GM12878 (cell line): ENCODE results near the gene RAP1GAP. TPM values are rescaled to one million over a fixed set of nuclear protein-coding genes. Genes with fewer than 3 reads are reported as not detected.

Experiments
- ATAC-seq: fragments of 200-7000 bp; cut with Tn5 transposase; 3 replicates; pipeline ENCODE4 v1.9.1; 2020; ENCODE audit warnings: mild to moderate bottlenecking, moderate library complexity
- BruUV-seq: library from RNA; stranded (reverse); fragments of 400-500 nt; replicated peaks from 2 replicates; lab custom pipeline; 2021; lab: Mats Ljungman, UMichigan
- CTCF ChIA-PET: fragments of 300-600 bp; sonication (Branson Sonifier 250); formaldehyde crosslinking; extraction: SDS; loops from one replicate; lab custom pipeline; 2021; ENCODE audit warnings: inconsistent platforms; lab: Yijun Ruan, JAX
- POLR2A ChIA-PET: fragments of 350-600 bp; formaldehyde crosslinking; extraction: SDS; loops from one replicate; lab custom pipeline; 2021; ENCODE audit warnings: inconsistent platforms; lab: Charles Lee
- RAD21 ChIA-PET: fragments of 300-600 bp; sonication (Branson Sonifier 250); formaldehyde crosslinking; loops from one replicate; lab custom pipeline; 2023; ENCODE audit warnings: antibody characterized with exemption; ENCODE audit not compliant: unreplicated experiment; lab: Charles Lee
- SMC1A ChIA-PET: fragments of 300-600 bp; sonication (Branson Sonifier 250); formaldehyde crosslinking; loops from one replicate; lab custom pipeline; 2023; ENCODE audit not compliant: unreplicated experiment, uncharacterized antibody; lab: Charles Lee
- DNase-seq: peaks from one replicate; pipeline ENCODE4 v3.0.0-alpha.2; 2011; ENCODE audit warnings: low read depth, low spot score
- FAIRE-seq: peaks from 3 replicates; lab custom pipeline; 2011; peaks lifted over from hg19 to GRCh38; lab: Jason Lieb, UNC
- H2AFZ ChIP-seq: 2 replicates; pipeline ENCODE4 v1.6.0; 2011; ENCODE audit warnings: low read depth, low read length, control low read depth; ENCODE audit not compliant: control insufficient read depth
- H3K27ac ChIP-seq: 2 replicates; pipeline ENCODE4 v1.5.1; 2011; ENCODE audit warnings: control low read depth; ENCODE audit not compliant: control insufficient read depth, insufficient read depth
- H3K27me3 ChIP-seq, 2 experiments: replicated peaks in 1 of 2; 2 replicates each; pipeline versions ENCODE4 v1.6.0 to v1.6.1; 2011; ENCODE audit warnings: low read length in 1 of 2; ENCODE audit not compliant: control insufficient read depth in 2 of 2, insufficient read depth in 2 of 2
- H3K36me3 ChIP-seq, 2 experiments: 2 replicates each; pipeline ENCODE4 v1.5.1; 2011; ENCODE audit warnings: low read length in 1 of 2; ENCODE audit not compliant: control insufficient read depth in 2 of 2, insufficient read depth in 2 of 2
- H3K4me1 ChIP-seq: 2 replicates; pipeline ENCODE4 v1.6.1; 2011; ENCODE audit warnings: mild to moderate bottlenecking, low read length, moderate library complexity, mixed read lengths; ENCODE audit not compliant: control insufficient read depth, insufficient read depth
- H3K4me2 ChIP-seq: 2 replicates; pipeline ENCODE4 v1.6.0; 2011; ENCODE audit warnings: control low read depth; ENCODE audit not compliant: control insufficient read depth, insufficient read depth
- H3K4me3 ChIP-seq: fragments of 200-600 bp; sonication (generic); 2 replicates; pipeline ENCODE4 v1.5.1; 2016
- H3K79me2 ChIP-seq: 2 replicates; pipeline ENCODE4 v1.6.0; 2011; ENCODE audit warnings: low read length; ENCODE audit not compliant: control insufficient read depth, insufficient read depth
- H3K9ac ChIP-seq: 2 replicates; pipeline ENCODE4 v1.8.0; 2011; ENCODE audit warnings: low read length, control low read depth, mixed read lengths; ENCODE audit not compliant: control insufficient read depth, insufficient read depth
- H3K9me3 ChIP-seq: replicated peaks from 3 replicates; pipeline ENCODE4 v1.5.1; 2011; ENCODE audit warnings: mild to moderate bottlenecking, low read length; ENCODE audit not compliant: control insufficient read depth, insufficient read depth
- H4K20me1 ChIP-seq: 2 replicates; pipeline ENCODE4 v1.6.0; 2011; ENCODE audit not compliant: control insufficient read depth, insufficient read depth
- CEBPB ChIP-seq, 2 experiments: fragments of 150-350 bp in 1 of 2; IDR thresholded peaks; 2 replicates each; pipeline ENCODE4 v1.6.1; 2012 to 2014; ENCODE audit warnings: low read depth in 2 of 2, low read length in 2 of 2, borderline replicate concordance in 1 of 2, inconsistent platforms in 1 of 2
- EGR1 ChIP-seq, 2 experiments: IDR thresholded peaks; 1 replicate in 1 of 2; 2 replicates in 1 of 2; pipeline ENCODE4 v1.6.1; 2011 to 2012; ENCODE audit warnings: low read depth in 2 of 2, low read length in 2 of 2, borderline replicate concordance in 1 of 2, mild to moderate bottlenecking in 1 of 2, moderate library complexity in 1 of 2
- ESRRA ChIP-seq: IDR thresholded peaks from 2 replicates; pipeline ENCODE4 v1.6.1; 2012; ENCODE audit warnings: mild to moderate bottlenecking, low read length, improper control_type of control experiment
- IKZF2 ChIP-seq, 2 experiments: fragments of 450-650 bp; IDR thresholded peaks; 2 replicates each; pipeline ENCODE4 v1.6.1; 2017; ENCODE audit warnings: mild to moderate bottlenecking in 2 of 2, moderate library complexity in 2 of 2
- MTA3 ChIP-seq: IDR thresholded peaks from 2 replicates; pipeline ENCODE4 v1.6.1; 2012; ENCODE audit warnings: low read length, inconsistent platforms, borderline replicate concordance
- NFIC ChIP-seq: IDR thresholded peaks from 2 replicates; pipeline ENCODE4 v1.6.1; 2012; ENCODE audit warnings: low read depth, mild to moderate bottlenecking, inconsistent platforms, low read length, moderate library complexity
- RAD21 ChIP-seq: IDR thresholded peaks from 2 replicates; pipeline ENCODE4 v1.6.1; 2011; ENCODE audit warnings: mild to moderate bottlenecking, low read depth, low read length, moderate library complexity; ENCODE audit not compliant: insufficient read depth
- SIN3A ChIP-seq: IDR thresholded peaks from 2 replicates; pipeline ENCODE4 v1.6.1; 2012; ENCODE audit warnings: low read depth, low read length, improper control_type of control experiment
- SMC3 ChIP-seq: IDR thresholded peaks from 2 replicates; pipeline ENCODE4 v1.6.1; 2011; ENCODE audit warnings: low read length, improper control_type of control experiment, borderline replicate concordance
- STAT1 ChIP-seq: fragments of 450-650 bp; conservative IDR thresholded peaks from 2 replicates; pipeline ENCODE4 v1.6.1; 2014; ENCODE audit warnings: antibody characterized with exemption, mild to moderate bottlenecking
- TBL1XR1 ChIP-seq: IDR thresholded peaks from 2 replicates; pipeline ENCODE4 v1.6.1; 2012; ENCODE audit warnings: low read depth, low read length, improper control_type of control experiment
- TCF3 ChIP-seq: IDR thresholded peaks from 2 replicates; pipeline ENCODE4 v1.6.1; 2012; ENCODE audit warnings: low read depth, mild to moderate bottlenecking, low read length, borderline replicate concordance; ENCODE audit not compliant: insufficient read depth
- ZNF217 ChIP-seq: fragments of 450-650 bp; IDR thresholded peaks from 2 replicates; pipeline ENCODE4 v1.6.1; 2017; ENCODE audit warnings: antibody characterized with exemption, mild to moderate bottlenecking
- ZNF384 ChIP-seq: IDR thresholded peaks from 2 replicates; pipeline ENCODE4 v1.6.1; 2012; ENCODE audit warnings: low read depth, mild to moderate bottlenecking, low read length, improper control_type of control experiment, borderline replicate concordance
- WGBS: methylation state at CpG from one replicate; pipeline ENCODE4 v1.1.6; 2016; ENCODE audit warnings: low lambda C conversion rate; ENCODE audit not compliant: insufficient replicate concordance, insufficient coverage; ENCODE audit errors: missing lambda C conversion rate; 5-methylcytosine and 5-hydroxymethylcytosine counted together
- in situ Hi-C: fragments of 300-500 bp; cut with MboI; formaldehyde crosslinking; loops from 9 replicates; pipeline ENCODE4 v1.14.3; 2018; ENCODE audit warnings: mixed read lengths
- intact Hi-C: fragments of 100-400 bp; cut with micrococcal nuclease; formaldehyde crosslinking; loops from one replicate; pipeline ENCODE4 v1.14.2; 2022; ENCODE audit not compliant: unreplicated experiment
- polyA plus RNA-seq, 11 experiments: library from polyadenylated mRNA; depleted of rRNA in 4 of 11; unstranded in 6 of 11; stranded (reverse) in 5 of 11; fragments of >200 nt; fragmentation: Nextera tagmentation in 4 of 11; fragmentation: Illumina TruSeq in 1 of 11; extraction: Ambion mirVana in 4 of 11; extraction: Trizol in 1 of 11; gene quantifications; 1 replicate in 1 of 11; 2 replicates in 10 of 11; pipeline versions ENCODE4 v1.2.1 to v1.2.3, GENCODE V29; 2011 to 2016; ENCODE audit warnings: inconsistent platforms in 2 of 11, missing spikeins in 2 of 11, low read depth in 1 of 11
- total RNA-seq, 4 experiments: library from RNA; depleted of rRNA in 3 of 4; stranded (reverse); fragments of >200 nt in 3 of 4; fragmentation: Illumina TruSeq in 1 of 4; extraction: Trizol in 1 of 4; gene quantifications; 2 replicates each; pipeline versions ENCODE4 v1.2.1 to v1.2.3, GENCODE V29; 2013 to 2021
- TF ChIP-seq, protein P1 (sequence below): IDR thresholded peaks from 2 replicates; pipeline ENCODE4 v1.6.1; 2011; ENCODE audit warnings: borderline replicate concordance, low read depth, mild to moderate bottlenecking, moderate library complexity, low read length; ENCODE audit not compliant: insufficient read depth, poor library complexity, severe bottlenecking
- TF ChIP-seq, protein P2 (sequence below): IDR thresholded peaks from 2 replicates; pipeline ENCODE4 v1.6.1; 2011; ENCODE audit warnings: low read depth, low read length, improper control_type of control experiment, borderline replicate concordance
- TF ChIP-seq, protein P3 (sequence below): IDR thresholded peaks from 2 replicates; pipeline ENCODE4 v1.6.1; 2012; ENCODE audit warnings: low read depth, low read length, improper control_type of control experiment
- TF ChIP-seq, protein P4 (sequence below): fragments of 450-650 bp; IDR thresholded peaks from 2 replicates; pipeline ENCODE4 v1.6.1; 2016; ENCODE audit warnings: mild to moderate bottlenecking

The RAP1GAP gene
- total and polyA plus RNA-seq, 10 of the 15 experiments (the other 5 are each of a cell fraction or from before 2014, with no cell fraction given): 0.04 to 0.96 (median 0.09) TPM; not detected in 3

DNA sequence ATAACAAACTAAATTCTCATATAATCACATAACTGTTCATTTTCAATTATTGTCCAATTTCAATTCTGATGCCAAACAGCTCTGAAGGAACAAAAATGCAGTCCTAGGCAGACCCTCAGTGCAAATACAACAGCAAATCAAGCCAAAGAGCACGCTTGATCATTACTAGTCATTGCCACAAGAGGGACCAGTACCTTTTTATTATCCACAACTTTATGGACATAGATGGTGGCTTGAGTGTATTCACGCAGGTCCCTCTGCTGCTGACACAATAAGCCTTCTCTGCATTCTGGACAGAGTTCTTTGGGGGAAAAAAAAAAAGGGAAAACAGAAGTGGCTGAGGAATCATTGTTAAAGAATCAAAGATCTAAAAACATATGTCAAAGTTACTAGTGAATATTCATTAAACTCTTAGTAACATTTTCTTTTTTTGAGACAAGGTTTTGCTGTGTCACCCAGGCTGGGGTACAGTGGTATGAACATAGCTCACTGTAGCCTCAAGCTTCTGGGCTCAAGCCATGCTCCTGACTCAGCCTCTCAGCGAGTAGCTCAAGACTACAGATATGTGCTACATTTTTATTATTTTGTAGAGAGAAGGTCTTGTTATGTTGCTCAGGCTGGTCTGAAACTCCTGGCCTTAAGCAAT, 34.3 kb upstream of the RAP1GAP start:
- in situ Hi-C loops: loop anchor here (25.0 kb wide), 1 partner anchor 941 kb away; no protein-coding TSS in a partner anchor
- TF ChIP-seq, protein P1, sequence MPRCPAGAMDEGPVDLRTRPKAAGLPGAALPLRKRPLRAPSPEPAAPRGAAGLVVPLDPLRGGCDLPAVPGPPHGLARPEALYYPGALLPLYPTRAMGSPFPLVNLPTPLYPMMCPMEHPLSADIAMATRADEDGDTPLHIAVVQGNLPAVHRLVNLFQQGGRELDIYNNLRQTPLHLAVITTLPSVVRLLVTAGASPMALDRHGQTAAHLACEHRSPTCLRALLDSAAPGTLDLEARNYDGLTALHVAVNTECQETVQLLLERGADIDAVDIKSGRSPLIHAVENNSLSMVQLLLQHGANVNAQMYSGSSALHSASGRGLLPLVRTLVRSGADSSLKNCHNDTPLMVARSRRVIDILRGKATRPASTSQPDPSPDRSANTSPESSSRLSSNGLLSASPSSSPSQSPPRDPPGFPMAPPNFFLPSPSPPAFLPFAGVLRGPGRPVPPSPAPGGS: no peak
- TF ChIP-seq SMC3 (peak; percentile 43; the same call in 1 of the 2 replicates), CEBPB (IDR thresholded peaks at IDR 0.05; ENCODE audit: borderline replicate concordance in 1 of 2, low read depth in 2 of 2, low read length in 2 of 2) (no peak), ESRRA (no peak), EGR1 (IDR thresholded peaks at IDR 0.05; ENCODE audit: borderline replicate concordance in 1 of 2, low read depth in 2 of 2, low read length in 2 of 2) (no peak), MTA3 (no peak), NFIC (no peak), SIN3A (no peak), ZNF384 (no peak), RAD21 (peak; percentile 48), ZNF217 (no peak), STAT1 (no peak), TBL1XR1 (no peak), IKZF2 (IDR thresholded peaks at IDR 0.05) (no peak), TCF3 (no peak)
- TF ChIP-seq, protein P2, sequence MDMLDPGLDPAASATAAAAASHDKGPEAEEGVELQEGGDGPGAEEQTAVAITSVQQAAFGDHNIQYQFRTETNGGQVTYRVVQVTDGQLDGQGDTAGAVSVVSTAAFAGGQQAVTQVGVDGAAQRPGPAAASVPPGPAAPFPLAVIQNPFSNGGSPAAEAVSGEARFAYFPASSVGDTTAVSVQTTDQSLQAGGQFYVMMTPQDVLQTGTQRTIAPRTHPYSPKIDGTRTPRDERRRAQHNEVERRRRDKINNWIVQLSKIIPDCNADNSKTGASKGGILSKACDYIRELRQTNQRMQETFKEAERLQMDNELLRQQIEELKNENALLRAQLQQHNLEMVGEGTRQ: no peak
- TF ChIP-seq, protein P3, sequence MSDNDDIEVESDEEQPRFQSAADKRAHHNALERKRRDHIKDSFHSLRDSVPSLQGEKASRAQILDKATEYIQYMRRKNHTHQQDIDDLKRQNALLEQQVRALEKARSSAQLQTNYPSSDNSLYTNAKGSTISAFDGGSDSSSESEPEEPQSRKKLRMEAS: no peak
- TF ChIP-seq, protein P4, sequence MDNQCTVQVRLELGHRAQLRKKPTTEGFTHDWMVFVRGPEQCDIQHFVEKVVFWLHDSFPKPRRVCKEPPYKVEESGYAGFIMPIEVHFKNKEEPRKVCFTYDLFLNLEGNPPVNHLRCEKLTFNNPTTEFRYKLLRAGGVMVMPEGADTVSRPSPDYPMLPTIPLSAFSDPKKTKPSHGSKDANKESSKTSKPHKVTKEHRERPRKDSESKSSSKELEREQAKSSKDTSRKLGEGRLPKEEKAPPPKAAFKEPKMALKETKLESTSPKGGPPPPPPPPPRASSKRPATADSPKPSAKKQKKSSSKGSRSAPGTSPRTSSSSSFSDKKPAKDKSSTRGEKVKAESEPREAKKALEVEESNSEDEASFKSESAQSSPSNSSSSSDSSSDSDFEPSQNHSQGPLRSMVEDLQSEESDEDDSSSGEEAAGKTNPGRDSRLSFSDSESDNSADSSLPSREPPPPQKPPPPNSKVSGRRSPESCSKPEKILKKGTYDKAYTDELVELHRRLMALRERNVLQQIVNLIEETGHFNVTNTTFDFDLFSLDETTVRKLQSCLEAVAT: no peak

More for the DNA sequence above, 34.3 kb upstream of the RAP1GAP start:
- H3K79me2 ChIP-seq: no peaks in the 10 kb centered on the region; the same call in 1 of the 2 replicates
- no peak overlapping the region for H3K4me3 ChIP-seq
- no peak overlapping the region for H3K27ac ChIP-seq
- no TSS peak for BruUV-seq
- H3K9me3 ChIP-seq: no peaks in the 10 kb centered on the region
- no peaks in the 10 kb centered on the region for H3K27me3 ChIP-seq
- ChIA-PET RAD21 (interaction anchor here (2.6 kb wide), 1 partner anchor 79 kb away, joined by 15 read pairs; the partner anchor contains the start of gene USP48), SMC1A (interaction anchor here (1.1 to 3.9 kb wide), 6 partner anchors 15 to 321 kb away, joined by 3 to 30 read pairs (median 4); partner anchors contain the start of gene USP48), POLR2A (no interaction called here), CTCF (interaction anchor here (0.6 to 3.5 kb wide), 9 partner anchors 9 to 190 kb away, joined by 3 to 18 read pairs (median 3); no protein-coding TSS in a partner anchor)
- ATAC-seq (peak; percentile 68), FAIRE-seq (peak; percentile 69), DNase-seq (no peak)
- no peak overlapping the region for H2AFZ ChIP-seq
- peaks cover 7 to 40% of the 10 kb centered on the region in 2 experiments for H3K36me3 ChIP-seq
- no peak overlapping the region for H3K9ac ChIP-seq
- H4K20me1 ChIP-seq: no peaks in the 10 kb centered on the region
- H3K4me2 ChIP-seq: no peak overlapping the region
- 63% methylated on average over 3 of the region's 3 CpGs for WGBS
- H3K4me1 ChIP-seq: no peaks in the 10 kb centered on the region
- intact Hi-C loops: loop anchor here (5.0 kb wide), 2 partner anchors 79 to 259 kb away; partner anchors contain the start of gene USP48
